Epithelial cell of esophagus (primary cell): ENCODE results near the gene YJEFN3.

Experiments used
- DNase-seq: peaks from one replicate; pipeline ENCODE4 v3.0.0; 2010; ENCODE audit warnings: low read depth
- H3K4me3 ChIP-seq: 2 replicates; pipeline ENCODE4 v1.5.1; 2011; ENCODE audit warnings: mild to moderate bottlenecking, low read length, control low read depth
- TF ChIP-seq, protein P1 (sequence below): IDR thresholded peaks from 2 replicates; pipeline ENCODE4 v1.5.1; 2011; ENCODE audit warnings: low read depth, mild to moderate bottlenecking, low read length, control low read depth, inconsistent platforms; ENCODE audit not compliant: insufficient read depth; ENCODE audit errors: missing control alignments

The YJEFN3 gene

DNA sequence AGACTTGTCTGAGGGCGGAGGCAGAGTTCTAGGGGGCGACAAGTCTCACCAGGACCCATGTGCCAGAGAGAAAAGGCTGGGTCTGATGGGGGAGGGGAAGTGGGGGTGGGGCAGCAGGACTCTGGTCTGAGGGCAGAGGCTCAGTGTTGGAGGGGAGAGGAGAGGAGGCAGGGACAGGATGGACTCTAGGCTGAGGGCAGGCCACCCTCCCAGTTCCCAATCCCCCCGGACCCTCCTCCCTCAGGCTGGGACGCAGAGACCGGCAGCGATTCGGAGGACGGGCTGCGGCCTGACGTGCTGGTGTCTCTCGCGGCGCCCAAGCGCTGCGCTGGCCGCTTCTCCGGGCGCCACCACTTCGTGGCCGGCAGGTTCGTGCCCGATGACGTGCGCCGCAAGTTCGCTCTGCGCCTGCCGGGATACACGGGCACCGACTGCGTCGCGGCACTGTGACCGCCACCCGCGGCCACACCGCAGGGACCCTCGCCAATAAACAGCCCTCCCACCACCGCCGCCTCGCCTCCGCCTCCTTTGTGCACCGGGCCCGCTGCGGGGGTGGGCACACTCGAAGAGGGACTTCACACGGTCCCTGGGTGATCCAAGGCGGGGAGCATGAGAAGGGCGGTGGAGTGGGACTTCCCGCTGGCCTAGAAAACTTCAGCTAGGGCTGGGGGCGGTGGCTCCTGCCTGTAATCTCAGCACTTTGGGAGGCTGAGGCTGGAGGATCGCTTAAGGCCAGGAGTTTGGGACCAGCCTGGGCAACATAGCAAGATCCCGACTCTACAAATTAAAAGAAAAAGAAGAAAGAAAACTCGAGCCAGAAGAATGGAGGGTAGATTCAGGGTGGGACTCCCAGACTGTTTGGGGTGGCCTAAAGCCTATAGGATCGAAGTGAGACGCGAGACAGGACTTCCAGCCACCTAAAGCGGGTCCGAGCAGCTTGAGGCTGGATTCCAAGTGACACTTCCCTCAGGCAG is 8.7 kb downstream of the YJEFN3 start:
- no peak for DNase-seq
- TF ChIP-seq, protein P1, sequence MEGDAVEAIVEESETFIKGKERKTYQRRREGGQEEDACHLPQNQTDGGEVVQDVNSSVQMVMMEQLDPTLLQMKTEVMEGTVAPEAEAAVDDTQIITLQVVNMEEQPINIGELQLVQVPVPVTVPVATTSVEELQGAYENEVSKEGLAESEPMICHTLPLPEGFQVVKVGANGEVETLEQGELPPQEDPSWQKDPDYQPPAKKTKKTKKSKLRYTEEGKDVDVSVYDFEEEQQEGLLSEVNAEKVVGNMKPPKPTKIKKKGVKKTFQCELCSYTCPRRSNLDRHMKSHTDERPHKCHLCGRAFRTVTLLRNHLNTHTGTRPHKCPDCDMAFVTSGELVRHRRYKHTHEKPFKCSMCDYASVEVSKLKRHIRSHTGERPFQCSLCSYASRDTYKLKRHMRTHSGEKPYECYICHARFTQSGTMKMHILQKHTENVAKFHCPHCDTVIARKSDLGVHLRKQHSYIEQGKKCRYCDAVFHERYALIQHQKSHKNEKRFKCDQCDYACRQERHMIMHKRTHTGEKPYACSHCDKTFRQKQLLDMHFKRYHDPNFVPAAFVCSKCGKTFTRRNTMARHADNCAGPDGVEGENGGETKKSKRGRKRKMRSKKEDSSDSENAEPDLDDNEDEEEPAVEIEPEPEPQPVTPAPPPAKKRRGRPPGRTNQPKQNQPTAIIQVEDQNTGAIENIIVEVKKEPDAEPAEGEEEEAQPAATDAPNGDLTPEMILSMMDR, result no peak
- H3K4me3 ChIP-seq, result no peak overlapping the region

- H3K4me3 ChIP-seq, result no peak within 1 kb of the TSS
- TF ChIP-seq, protein P1, result no peak
- DNase-seq, result no peak
These were observed 9.5 kb downstream of the YJEFN3 start, which contains the start of gene CILP2 for GRCh38 chr19:19538061-19538784. TSS of gene CILP2 (plus strand) at chr19:19538265. CDS start at chr19:19538350, 85 bp downstream.

GRCh38 chr19:19538785-19539166 is 10.1 kb downstream of the YJEFN3 start:
- no peak overlapping the region for H3K4me3 ChIP-seq
- no peak for DNase-seq
- TF ChIP-seq, protein P1, result no peak

DNA sequence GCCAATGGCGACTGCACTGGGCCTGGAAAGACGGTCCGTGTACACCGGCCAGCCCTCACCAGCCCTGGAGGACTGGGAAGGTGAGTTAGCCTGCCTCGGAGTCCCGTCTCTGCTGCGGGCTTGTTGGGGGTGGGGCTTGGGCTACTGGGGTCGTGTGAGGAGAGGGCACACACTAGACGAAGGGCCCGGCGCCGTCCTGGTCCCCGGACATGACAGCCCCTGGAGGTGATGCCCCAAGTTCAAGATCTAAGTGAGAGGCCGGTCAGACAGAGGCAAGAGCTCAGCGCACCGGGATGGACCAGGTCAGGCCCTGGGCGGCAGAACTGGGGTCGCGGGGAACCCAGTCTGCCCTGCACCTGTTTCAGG is 11.0 kb downstream of the YJEFN3 start:
- TF ChIP-seq, protein P1, result no peak
- H3K4me3 ChIP-seq, result no peak overlapping the region
- DNase-seq, result no peak

GRCh38 chr19:19540064-19540714 is 11.5 kb downstream of the YJEFN3 start:
- DNase-seq, result peak; percentile 89
- H3K4me3 ChIP-seq, result peak overlapping the region; percentile 26
- TF ChIP-seq, protein P1, result no peak

DNA sequence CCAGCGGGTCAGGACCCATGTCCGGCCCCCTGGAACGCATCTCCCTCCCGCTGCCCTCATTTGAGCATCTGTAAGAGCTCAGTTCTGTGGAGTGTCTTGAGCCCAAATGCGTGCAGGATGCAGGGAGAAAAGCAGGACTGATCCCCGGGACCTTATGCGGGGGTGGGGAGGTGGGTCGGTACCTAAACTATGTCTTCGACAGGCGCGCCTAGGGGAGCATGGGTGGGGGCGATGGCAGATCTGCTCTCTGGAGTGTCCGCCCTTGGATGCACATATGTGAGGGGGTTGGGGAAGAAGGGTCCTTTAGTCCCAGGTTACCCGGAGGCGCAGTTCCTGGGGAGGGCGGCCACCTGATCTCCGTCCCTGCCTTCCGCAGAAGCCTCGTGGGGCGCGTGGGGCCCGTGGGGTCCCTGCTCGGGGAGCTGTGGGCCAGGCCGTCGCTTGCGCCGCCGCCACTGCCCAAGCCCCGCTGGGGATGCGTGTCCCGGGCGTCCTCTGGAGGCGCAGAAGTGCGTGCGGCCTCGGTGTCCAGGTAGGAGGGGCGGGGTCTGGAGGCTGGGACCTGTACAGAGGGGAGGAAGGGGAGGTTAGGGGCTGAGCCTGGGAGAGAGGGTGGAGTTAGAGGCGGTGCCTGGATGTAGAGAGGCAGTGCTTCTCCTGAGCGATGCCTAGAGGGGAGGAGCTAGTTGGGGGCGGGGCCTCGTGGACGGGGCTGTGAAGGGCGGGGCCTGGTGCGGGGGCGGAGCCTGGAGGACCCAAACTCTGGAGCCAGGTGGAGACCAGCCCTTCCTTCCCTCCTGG is 12.2 kb downstream of the YJEFN3 start:
- TF ChIP-seq, protein P1, result no peak
- H3K4me3 ChIP-seq, result peak overlapping the region; percentile 26
- peak; percentile 80 for DNase-seq
